ENCODE results near the gene DNAJC17.

DNAJC17 gene

DNA sequence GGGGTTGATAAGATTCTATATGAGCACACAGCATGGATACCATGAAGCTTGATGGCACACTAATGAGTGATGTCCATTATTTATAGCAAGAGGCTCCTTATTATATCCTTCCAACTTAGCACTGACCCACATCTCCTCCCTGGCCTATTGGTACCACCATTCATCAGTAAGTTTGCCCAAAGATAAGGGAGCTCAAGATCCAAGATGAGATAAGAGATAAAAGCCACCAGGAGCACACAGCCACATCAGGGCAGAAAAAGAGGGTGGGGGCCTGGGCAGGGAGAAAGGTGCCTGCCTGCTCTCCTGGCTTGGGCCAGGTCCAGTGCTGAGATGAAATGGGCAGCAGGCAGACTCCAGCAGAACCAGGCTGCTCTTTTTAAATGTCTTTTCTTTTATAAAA lies 25.6 kb upstream of the DNAJC17 start:
- H3K4me3 ChIP-seq (ENCODE audit: low read depth, low read length) = no peak overlapping the region
- ChIA-PET CTCF (interaction anchor here (0.6 kb wide), 1 partner anchor 61 kb away, joined by 3 read pairs; the partner anchor contains the start of gene VPS18), POLR2A (no interaction called here)
- DNase-seq (ENCODE audit: low read depth, low spot score) = no peak
- TF ChIP-seq, protein P1, sequence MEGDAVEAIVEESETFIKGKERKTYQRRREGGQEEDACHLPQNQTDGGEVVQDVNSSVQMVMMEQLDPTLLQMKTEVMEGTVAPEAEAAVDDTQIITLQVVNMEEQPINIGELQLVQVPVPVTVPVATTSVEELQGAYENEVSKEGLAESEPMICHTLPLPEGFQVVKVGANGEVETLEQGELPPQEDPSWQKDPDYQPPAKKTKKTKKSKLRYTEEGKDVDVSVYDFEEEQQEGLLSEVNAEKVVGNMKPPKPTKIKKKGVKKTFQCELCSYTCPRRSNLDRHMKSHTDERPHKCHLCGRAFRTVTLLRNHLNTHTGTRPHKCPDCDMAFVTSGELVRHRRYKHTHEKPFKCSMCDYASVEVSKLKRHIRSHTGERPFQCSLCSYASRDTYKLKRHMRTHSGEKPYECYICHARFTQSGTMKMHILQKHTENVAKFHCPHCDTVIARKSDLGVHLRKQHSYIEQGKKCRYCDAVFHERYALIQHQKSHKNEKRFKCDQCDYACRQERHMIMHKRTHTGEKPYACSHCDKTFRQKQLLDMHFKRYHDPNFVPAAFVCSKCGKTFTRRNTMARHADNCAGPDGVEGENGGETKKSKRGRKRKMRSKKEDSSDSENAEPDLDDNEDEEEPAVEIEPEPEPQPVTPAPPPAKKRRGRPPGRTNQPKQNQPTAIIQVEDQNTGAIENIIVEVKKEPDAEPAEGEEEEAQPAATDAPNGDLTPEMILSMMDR (IDR thresholded peaks at IDR 0.05; ENCODE audit: insufficient read depth, low read length, missing control alignments) = no peak

DNA sequence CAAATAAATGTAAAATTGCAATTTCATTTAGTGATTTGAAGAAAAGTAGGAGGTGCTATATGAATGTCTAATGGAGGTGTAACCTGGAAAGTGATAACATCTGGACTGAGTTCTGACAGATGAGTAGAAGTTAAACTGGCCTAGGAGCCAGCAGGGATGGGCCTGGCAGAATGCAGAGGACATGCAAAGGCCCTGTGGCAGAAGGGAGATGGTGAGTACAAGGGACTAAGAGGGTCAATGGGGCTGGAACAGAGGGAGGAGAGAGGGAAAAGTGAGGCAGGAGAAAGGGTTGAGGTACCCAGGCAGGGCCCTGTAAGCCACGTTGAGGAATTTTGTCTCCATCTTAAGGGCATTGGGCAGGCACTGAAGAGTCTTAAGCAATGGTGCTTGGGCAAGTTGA lies 24.6 kb upstream of the DNAJC17 start:
- POLR2A ChIA-PET = no interaction called here
- CTCF ChIA-PET = no interaction called here
- no peak for DNase-seq (ENCODE audit: low read depth, low spot score)
- TF ChIP-seq, protein P1 (IDR thresholded peaks at IDR 0.05; ENCODE audit: insufficient read depth, low read length, missing control alignments) = no peak
- H3K4me3 ChIP-seq (ENCODE audit: low read depth, low read length) = no peak overlapping the region

DNA sequence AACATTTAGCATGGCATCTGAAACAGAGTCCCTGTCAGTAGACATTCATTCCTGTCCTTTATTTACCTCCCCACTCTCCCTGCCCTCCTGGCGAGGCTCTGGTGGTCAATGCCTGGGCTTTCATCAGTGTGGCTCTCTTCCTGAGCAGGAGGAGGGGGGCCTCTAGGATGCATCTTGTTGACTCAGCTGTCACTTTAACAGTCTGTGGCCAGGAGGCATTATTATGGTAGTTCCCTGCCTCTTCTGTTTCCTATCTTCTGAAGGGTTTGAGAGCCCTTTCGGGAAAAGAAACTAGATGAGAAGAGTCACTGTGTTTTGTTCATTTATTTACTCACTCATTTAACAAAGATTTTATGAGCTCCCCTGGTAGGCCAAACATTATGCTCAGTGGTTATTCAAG lies 23.6 kb upstream of the DNAJC17 start:
- no peak overlapping the region for H3K4me3 ChIP-seq (ENCODE audit: low read depth, low read length)
- TF ChIP-seq, protein P1 (IDR thresholded peaks at IDR 0.05; ENCODE audit: insufficient read depth, low read length, missing control alignments) = no peak
- no peak for DNase-seq (ENCODE audit: low read depth, low spot score)
- ChIA-PET POLR2A (no interaction called here), CTCF (interaction anchor here (1.1 to 1.6 kb wide), 3 partner anchors 12 to 29 kb away, joined by 3 to 6 read pairs (median 3); no protein-coding TSS in a partner anchor)

DNA sequence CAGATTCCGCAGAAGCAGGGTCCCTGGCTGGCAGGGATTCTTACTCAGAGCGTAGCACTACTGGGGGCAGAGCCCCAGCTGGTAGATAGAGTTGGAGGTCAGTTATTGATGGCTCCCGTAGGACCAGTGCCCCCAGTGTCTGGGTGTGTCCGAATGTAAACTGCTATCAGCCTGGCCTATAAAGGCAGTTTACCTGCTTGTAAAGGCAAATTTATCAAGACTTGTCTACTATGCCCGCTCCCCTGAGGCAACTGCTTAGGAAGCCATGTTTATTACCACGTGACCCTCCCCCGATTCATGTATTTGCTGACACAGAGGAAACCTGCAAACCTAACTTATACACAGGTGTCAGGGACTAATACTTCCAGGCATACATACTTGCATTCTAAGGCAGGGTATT lies 21.8 kb upstream of the DNAJC17 start:
- ChIA-PET CTCF (interaction anchor here (1.0 to 3.3 kb wide), 4 partner anchors 11 to 113 kb away, joined by 3 to 15 read pairs (median 5); no protein-coding TSS in a partner anchor), POLR2A (no interaction called here)
- TF ChIP-seq, protein P1 (IDR thresholded peaks at IDR 0.05; ENCODE audit: insufficient read depth, low read length, missing control alignments) = no peak
- no peak for DNase-seq (ENCODE audit: low read depth, low spot score)
- no peak overlapping the region for H3K4me3 ChIP-seq (ENCODE audit: low read depth, low read length)

DNA sequence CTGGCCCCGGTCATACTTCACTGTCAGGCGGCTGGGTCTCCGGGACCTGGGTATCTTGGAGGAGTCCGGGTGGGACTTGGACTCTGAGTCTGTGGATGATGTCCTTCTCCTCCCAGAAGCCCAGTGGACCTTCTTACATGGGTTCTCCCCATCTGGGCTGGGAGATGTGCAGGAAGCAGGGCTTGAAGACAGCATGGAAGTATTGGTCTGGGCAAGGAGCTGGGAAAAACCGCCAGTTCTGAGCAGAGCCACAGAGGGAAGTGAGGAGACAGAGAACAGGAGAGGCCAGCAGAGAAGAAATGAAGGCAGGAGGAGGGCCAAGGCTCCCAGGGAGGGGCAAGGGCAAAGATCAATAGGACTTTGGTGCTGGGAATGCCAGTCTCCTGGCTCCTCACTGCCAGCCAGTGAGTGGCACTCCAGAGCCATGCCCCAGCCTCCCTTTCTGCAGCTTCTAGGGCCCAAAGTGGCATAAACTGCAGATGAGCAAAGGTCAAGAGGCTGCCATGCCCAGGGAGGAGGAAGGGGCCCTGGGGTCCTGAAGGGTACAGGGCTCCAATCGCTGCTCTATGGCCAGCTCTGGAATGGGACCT lies 21.3 kb upstream of the DNAJC17 start, which contains the start of gene PPP1R14D:
TSS of gene PPP1R14D (minus strand) at position 262 of the 590 bp plus-strand sequence. CDS start at position 195, 67 bp downstream.
- POLR2A ChIA-PET = no interaction called here
- H3K4me3 ChIP-seq (ENCODE audit: low read depth, low read length) = no peak within 1 kb of the TSS
- DNase-seq (ENCODE audit: low read depth, low spot score) = no peak
- TF ChIP-seq, protein P1 (IDR thresholded peaks at IDR 0.05; ENCODE audit: insufficient read depth, low read length, missing control alignments) = no peak
- CTCF ChIA-PET = interaction anchor here (1.0 to 3.3 kb wide), 4 partner anchors 11 to 113 kb away, joined by 3 to 15 read pairs (median 5); no protein-coding TSS in a partner anchor

DNA sequence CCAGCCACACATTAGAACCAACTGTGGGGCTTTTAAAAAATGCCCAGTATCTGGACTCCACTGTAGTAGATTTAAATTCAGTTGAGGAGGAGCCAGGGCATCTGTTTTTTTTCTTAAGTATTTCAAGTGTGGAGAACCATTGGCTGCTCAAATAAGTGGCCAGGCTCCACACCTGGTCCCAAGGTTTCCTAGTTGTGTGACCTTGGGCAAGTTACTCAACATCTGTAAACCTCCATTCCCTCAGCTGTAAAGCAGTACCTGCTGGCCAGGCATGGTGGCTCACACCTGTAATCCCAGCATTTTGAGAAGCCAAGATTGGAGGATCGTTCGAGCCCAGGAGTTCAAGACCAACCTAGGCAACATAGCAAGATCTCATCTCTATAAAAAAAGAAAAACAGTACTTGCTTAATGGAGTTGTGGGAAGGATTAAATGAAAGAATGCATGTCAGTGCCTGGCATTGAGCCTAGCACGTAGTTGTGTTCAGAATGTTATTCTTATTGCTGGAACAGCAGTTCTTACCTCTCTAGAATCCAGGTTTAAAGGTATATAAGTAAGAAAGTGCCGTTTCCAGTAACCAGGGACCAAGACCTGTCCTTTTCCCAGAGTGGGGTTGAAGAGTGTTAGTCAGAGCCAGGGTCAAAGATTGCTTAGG lies 19.3 kb upstream of the DNAJC17 start:
- POLR2A ChIA-PET = no interaction called here
- TF ChIP-seq, protein P1 (IDR thresholded peaks at IDR 0.05; ENCODE audit: insufficient read depth, low read length, missing control alignments) = no peak
- DNase-seq (ENCODE audit: low read depth, low spot score) = no peak
- H3K4me3 ChIP-seq (ENCODE audit: low read depth, low read length) = no peak overlapping the region
- CTCF ChIA-PET = interaction anchor here (3.3 kb wide), 1 partner anchor 32 kb away, joined by 15 read pairs; no protein-coding TSS in a partner anchor

Measured in AG04449 (cell line).